Nephron (organoid): ENCODE measurements around the gene DSEL.

Source experiments
- H3K27ac Mint-ChIP-seq, 3 experiments: 2 replicates each; pipeline ENCODE4 v1.8.0; 2020; ENCODE audit warnings: mixed read lengths in 3 of 3, mild to moderate bottlenecking in 2 of 3, moderate library complexity in 1 of 3
- H3K27me3 Mint-ChIP-seq: 2 replicates; pipeline ENCODE4 v1.8.0; 2021; ENCODE audit warnings: low read depth, mild to moderate bottlenecking, moderate library complexity, mixed read lengths
- H3K36me3 Mint-ChIP-seq: 2 replicates; pipeline ENCODE4 v1.8.0; 2020; ENCODE audit warnings: low read depth, mixed read lengths
- H3K4me1 Mint-ChIP-seq: 2 replicates; pipeline ENCODE4 v1.8.0; 2020; ENCODE audit warnings: mixed read lengths
- H3K4me3 Mint-ChIP-seq, 3 experiments: 2 replicates each; pipeline ENCODE4 v1.8.0; 2020; ENCODE audit warnings: mild to moderate bottlenecking in 3 of 3, mixed read lengths in 3 of 3, moderate library complexity in 2 of 3
- H3K9me3 Mint-ChIP-seq: 2 replicates; pipeline ENCODE4 v1.8.0; 2020; ENCODE audit warnings: mixed read lengths
- TF ChIP-seq, protein P1 (sequence below), 3 experiments: fragments of 200-600 bp; sonication (generic); IDR thresholded peaks; one replicate each; pipeline ENCODE4 v1.5.0; 2021; ENCODE audit warnings: antibody characterized with exemption in 3 of 3; ENCODE audit not compliant: unreplicated experiment in 3 of 3

The DSEL gene

DNA sequence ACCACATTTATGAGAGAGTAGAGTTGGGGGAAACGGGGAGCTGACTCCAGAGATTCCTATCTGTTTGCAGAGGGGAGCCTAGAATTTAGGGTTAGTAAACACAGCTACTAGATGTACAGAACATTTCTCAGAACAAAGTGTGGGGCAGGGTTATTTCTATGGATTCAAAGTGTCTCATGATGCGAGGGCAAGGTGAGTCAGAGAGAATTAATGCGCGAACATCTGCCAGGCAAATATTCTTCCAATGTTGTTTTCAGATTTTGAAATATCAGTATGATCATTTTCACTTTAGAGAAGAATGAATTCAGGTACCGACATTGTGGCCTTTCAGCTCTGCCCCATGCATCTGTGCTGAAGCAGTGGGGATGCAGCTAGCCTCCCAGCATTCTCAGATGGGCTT lies 2.0 kb upstream of the DSEL start:
- peaks cover 53% of the 10 kb centered on the region for H3K4me1 Mint-ChIP-seq
- H3K4me3 Mint-ChIP-seq, result peak overlapping the region in 1 of 3 experiments; percentile 82
- no peaks in the 10 kb centered on the region for H3K27me3 Mint-ChIP-seq
- peak overlapping the region in 1 of 3 experiments; percentile 92 for H3K27ac Mint-ChIP-seq
- peaks cover 10% of the 10 kb centered on the region for H3K36me3 Mint-ChIP-seq
- TF ChIP-seq, protein P1, sequence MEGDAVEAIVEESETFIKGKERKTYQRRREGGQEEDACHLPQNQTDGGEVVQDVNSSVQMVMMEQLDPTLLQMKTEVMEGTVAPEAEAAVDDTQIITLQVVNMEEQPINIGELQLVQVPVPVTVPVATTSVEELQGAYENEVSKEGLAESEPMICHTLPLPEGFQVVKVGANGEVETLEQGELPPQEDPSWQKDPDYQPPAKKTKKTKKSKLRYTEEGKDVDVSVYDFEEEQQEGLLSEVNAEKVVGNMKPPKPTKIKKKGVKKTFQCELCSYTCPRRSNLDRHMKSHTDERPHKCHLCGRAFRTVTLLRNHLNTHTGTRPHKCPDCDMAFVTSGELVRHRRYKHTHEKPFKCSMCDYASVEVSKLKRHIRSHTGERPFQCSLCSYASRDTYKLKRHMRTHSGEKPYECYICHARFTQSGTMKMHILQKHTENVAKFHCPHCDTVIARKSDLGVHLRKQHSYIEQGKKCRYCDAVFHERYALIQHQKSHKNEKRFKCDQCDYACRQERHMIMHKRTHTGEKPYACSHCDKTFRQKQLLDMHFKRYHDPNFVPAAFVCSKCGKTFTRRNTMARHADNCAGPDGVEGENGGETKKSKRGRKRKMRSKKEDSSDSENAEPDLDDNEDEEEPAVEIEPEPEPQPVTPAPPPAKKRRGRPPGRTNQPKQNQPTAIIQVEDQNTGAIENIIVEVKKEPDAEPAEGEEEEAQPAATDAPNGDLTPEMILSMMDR (IDR thresholded peaks at IDR 0.05; ENCODE audit: unreplicated experiment in 3 of 3), result no peak
- no peaks in the 10 kb centered on the region for H3K9me3 Mint-ChIP-seq

DNA sequence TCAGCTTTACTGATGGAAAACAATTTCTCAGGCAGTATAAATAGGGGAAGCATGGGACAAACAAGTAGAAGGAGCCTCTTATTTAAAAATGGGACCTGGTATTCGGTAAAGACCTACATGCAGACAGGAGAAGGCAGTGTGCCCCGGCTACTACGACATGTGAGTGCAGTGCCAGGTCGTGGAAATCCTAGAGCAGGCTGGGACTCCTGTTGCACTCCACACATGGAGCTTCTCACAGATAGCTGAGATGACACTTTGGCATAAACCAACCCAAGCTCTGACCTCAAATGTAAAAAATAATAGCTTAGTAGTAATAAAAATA lies 885 bp upstream of the DSEL start:
- peak overlapping the region; percentile 92 to 95 (median 92) for H3K27ac Mint-ChIP-seq
- H3K9me3 Mint-ChIP-seq, result no peaks in the 10 kb centered on the region
- H3K4me3 Mint-ChIP-seq, result peak overlapping the region; percentile 93 to 96 (median 95)
- H3K36me3 Mint-ChIP-seq, result peaks cover 17% of the 10 kb centered on the region
- peaks cover 53% of the 10 kb centered on the region for H3K4me1 Mint-ChIP-seq
- no peaks in the 10 kb centered on the region for H3K27me3 Mint-ChIP-seq
- TF ChIP-seq, protein P1 (IDR thresholded peaks at IDR 0.05; ENCODE audit: unreplicated experiment in 3 of 3), result no peak

DNA sequence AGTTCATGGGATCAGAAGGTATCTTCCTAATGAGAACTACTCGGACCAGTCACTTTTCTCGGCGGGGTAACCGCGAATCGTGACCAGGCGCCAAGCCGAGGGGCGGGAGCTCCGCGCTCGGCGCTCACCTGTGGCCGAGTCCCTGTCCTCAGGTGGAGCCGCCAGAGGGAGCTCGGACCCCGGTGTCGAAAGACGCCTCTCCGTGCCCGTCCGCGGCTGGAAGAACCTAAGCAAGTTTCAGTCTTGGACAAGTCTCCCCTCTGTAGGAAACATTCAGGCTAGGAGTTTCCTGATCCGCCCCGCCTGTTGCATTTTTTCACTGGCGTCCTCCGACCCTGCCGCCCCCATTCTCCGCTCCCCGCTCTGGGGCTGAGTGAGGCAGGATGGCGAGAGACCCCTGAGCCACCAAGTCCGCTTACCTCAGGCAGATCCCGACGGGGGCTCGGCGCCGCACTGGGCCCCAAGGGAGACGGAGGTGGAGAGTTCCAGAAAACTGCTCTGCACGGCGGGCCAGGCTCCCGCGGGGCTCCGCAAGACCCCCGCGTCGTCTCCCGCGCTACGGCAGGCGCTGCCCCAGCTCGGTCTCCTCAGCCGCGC lies 480 bp downstream of the DSEL start:
- Mint-ChIP-seq H3K27me3 (no peaks in the 10 kb centered on the region), H3K27ac (peak overlapping the region; percentile 51 to 98 (median 87)), H3K9me3 (no peaks in the 10 kb centered on the region), H3K4me3 (peak overlapping the region; percentile 93 to 99 (median 96)), H3K4me1 (peaks cover 47% of the 10 kb centered on the region), H3K36me3 (peaks cover 29% of the 10 kb centered on the region)
- TF ChIP-seq, protein P1 (IDR thresholded peaks at IDR 0.05; ENCODE audit: unreplicated experiment in 3 of 3), result peak; percentile 72 to 88 (median 76)

DNA sequence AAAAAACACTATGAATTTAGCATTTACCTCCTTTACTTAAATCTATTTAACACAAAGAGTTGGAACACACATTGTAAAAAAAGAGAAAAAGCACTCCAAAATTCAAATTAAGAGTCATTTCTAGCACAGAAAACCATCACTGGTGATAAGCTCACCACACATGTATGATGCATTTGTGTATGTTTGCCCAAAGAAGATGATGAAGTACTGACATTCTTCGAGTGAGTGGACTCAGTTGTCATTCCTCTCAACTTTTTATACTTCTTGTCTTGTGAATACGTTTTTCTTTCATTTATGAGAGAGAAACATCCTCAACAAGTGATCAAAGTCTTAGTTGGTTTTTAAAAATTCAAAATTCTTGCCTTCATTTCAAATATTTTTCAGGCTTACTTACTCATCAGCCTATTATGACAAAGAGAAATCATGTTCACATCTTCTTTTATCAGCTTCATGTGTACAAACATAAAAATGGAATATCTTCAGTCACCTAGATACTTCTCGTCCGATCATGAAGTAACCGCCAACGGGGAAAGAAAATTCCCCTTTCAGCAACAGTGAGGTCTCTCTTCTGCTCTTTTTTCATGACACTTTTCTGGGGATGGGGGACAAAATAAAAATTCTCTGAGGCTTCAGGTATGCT lies 1.5 kb downstream of the DSEL start:
- peaks cover 43% of the 10 kb centered on the region for H3K4me1 Mint-ChIP-seq
- TF ChIP-seq, protein P1 (IDR thresholded peaks at IDR 0.05; ENCODE audit: unreplicated experiment in 3 of 3), result no peak
- no peaks in the 10 kb centered on the region for H3K9me3 Mint-ChIP-seq
- H3K27me3 Mint-ChIP-seq, result no peaks in the 10 kb centered on the region
- H3K36me3 Mint-ChIP-seq, result peaks cover 29% of the 10 kb centered on the region
- peak overlapping the region; percentile 93 to 99 (median 96) for H3K4me3 Mint-ChIP-seq
- H3K27ac Mint-ChIP-seq, result peak overlapping the region; percentile 51 to 98 (median 87)

DNA sequence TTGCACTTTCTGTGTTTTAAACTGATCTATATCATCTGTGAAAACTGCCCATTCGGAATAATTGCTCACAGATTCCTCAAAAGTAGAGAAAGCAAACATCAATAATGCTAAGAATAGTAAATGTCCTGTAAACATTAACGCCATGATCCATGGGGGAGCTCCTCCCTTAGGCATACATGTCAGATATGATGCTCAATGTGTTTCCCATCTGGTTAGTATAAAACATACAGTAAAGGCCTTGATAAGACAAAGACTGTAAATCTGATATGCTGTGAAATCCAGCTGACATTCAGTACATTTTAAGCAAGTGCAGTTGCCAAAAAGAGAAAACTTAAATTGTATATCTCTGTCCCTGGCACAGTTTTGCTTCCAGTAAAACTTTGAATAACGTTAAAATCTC lies 2.1 kb downstream of the DSEL start:
- Mint-ChIP-seq H3K4me1 (peaks cover 41% of the 10 kb centered on the region), H3K27me3 (no peaks in the 10 kb centered on the region), H3K9me3 (no peaks in the 10 kb centered on the region), H3K4me3 (peak overlapping the region; percentile 93 to 99 (median 96)), H3K36me3 (peaks cover 29% of the 10 kb centered on the region), H3K27ac (peak overlapping the region in 1 of 3 experiments; percentile 26)
- TF ChIP-seq, protein P1 (IDR thresholded peaks at IDR 0.05; ENCODE audit: unreplicated experiment in 3 of 3), result no peak

DNA sequence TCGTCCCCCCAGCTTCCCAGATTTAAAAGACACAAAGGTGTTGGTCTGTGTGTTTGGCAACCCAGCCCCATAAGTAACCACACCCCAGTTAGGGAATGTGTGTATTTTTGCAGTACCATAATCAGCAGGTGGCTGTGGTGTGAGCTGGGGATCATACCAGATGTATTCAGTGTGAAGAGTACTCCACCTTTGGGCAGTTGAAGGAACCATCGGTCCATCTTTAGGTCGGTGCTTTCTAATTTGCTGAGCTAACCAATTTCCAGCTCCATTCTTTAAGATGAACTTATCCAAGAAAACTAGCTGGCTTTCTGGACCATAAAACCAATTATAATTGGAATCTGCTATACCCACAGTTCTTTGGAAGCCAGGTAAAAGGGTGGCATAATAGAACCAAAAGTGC lies 3.2 kb downstream of the DSEL start:
- Mint-ChIP-seq H3K27me3 (no peaks in the 10 kb centered on the region), H3K4me3 (peak overlapping the region in 1 of 3 experiments; percentile 50), H3K4me1 (peaks cover 38% of the 10 kb centered on the region), H3K27ac (no peak overlapping the region), H3K36me3 (peaks cover 35% of the 10 kb centered on the region), H3K9me3 (peaks cover 2% of the 10 kb centered on the region)
- TF ChIP-seq, protein P1 (IDR thresholded peaks at IDR 0.05; ENCODE audit: unreplicated experiment in 3 of 3), result no peak
